AG09309 (cell line): ENCODE results near the gene GUCY1A1.
"Not testable (repeated sequence)": the region's sequence is repeated elsewhere in the genome, so short reads cannot be mapped to it uniquely, and the experiment has no call there.

Source experiments
- DNase-seq: peaks from one replicate; pipeline ENCODE4 v3.0.0-alpha.2; 2010; ENCODE audit warnings: low read depth
- H3K4me3 ChIP-seq: 2 replicates; pipeline ENCODE4 v1.5.1; 2011; ENCODE audit warnings: mild to moderate bottlenecking, low read depth, low read length, moderate library complexity; ENCODE audit not compliant: control insufficient read depth
- TF ChIP-seq, protein P1 (sequence below): IDR thresholded peaks from 2 replicates; pipeline ENCODE4 v1.5.1; 2011; ENCODE audit warnings: mild to moderate bottlenecking, low read depth, low read length, inconsistent platforms; ENCODE audit not compliant: insufficient read depth, control insufficient read depth; ENCODE audit errors: missing control alignments

Gene GUCY1A1

DNA sequence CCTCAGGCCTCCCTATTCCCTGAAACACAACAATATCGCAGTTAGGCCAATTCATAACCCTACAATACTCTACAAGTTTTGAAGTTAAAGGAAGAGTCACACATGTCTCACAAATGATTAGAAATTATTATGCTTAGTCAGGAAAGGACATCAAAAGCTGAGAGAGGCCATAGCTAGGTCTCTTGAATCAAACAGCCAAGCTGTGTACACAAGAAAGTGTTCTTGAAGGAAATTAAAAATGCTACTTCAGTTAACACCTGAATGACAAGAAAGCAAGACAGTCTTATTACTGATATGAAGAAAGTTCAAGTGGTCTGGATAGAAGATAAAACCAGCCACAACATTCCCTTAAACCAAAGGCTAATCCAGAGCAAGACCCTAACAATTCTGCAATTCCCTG is 23.6 kb upstream of the GUCY1A1 start:
- no peak overlapping the region for H3K4me3 ChIP-seq
- no peak for DNase-seq
- TF ChIP-seq, protein P1, sequence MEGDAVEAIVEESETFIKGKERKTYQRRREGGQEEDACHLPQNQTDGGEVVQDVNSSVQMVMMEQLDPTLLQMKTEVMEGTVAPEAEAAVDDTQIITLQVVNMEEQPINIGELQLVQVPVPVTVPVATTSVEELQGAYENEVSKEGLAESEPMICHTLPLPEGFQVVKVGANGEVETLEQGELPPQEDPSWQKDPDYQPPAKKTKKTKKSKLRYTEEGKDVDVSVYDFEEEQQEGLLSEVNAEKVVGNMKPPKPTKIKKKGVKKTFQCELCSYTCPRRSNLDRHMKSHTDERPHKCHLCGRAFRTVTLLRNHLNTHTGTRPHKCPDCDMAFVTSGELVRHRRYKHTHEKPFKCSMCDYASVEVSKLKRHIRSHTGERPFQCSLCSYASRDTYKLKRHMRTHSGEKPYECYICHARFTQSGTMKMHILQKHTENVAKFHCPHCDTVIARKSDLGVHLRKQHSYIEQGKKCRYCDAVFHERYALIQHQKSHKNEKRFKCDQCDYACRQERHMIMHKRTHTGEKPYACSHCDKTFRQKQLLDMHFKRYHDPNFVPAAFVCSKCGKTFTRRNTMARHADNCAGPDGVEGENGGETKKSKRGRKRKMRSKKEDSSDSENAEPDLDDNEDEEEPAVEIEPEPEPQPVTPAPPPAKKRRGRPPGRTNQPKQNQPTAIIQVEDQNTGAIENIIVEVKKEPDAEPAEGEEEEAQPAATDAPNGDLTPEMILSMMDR: no peak

DNA sequence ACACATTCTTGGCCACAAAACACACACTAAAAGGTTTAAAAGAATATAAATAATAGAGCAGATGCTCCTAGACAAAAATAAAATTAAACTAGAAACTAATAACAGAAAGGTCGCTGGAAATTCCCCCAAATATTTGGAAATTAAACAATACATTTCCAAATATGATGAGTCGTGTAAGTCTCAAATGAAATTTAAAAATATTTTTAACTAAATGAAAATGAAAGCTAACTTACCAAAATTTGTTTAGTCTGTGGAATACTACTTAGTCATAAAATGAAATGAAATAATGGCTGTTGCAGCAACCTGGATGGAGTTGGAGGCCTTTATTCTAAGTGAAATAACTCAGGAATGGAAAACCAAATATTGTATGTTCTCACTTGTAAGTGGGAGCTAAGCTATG is 20.6 kb upstream of the GUCY1A1 start:
- no peak for DNase-seq
- TF ChIP-seq, protein P1: no peak
- H3K4me3 ChIP-seq: no peak overlapping the region

DNA sequence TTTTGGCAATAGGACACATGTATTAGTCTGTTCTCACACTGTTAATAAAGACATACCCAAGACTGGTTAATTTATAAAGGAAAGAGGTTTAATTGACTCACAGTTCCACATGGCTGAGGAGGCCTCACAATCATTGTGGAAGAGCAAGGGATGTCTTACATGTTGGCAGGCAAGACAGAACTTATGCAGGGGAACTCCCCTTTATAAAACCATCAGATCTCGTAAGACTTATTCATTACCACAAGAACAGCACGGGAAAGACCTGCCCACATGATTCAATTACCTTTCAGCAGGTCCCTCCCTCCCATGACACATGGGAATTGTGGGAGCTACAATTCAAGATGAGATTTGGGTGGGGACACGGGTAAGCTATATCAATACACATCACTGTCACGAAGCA is 15.9 kb upstream of the GUCY1A1 start:
- DNase-seq, H3K4me3 ChIP-seq: not testable (repeated sequence)

DNA sequence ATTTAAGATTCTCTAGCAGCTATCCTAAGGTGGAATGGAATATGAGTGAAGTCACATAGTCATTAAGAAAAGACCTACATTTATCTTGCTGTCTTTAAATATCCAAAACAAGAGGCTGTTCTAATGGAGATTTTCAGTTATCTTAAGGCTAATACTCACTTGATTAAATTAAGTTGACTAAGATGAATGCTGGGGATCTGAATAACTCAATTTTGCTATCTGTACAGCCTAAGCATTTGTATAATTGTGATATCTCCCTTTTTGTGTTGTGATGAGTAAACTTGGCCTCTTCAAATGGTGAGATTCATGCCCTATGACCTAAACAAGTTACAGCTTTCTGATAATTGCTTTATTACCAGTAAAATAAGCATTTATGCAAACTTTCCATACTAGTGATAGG is 13.6 kb upstream of the GUCY1A1 start:
- TF ChIP-seq, protein P1: no peak
- H3K4me3 ChIP-seq: no peak overlapping the region
- DNase-seq: no peak

DNA sequence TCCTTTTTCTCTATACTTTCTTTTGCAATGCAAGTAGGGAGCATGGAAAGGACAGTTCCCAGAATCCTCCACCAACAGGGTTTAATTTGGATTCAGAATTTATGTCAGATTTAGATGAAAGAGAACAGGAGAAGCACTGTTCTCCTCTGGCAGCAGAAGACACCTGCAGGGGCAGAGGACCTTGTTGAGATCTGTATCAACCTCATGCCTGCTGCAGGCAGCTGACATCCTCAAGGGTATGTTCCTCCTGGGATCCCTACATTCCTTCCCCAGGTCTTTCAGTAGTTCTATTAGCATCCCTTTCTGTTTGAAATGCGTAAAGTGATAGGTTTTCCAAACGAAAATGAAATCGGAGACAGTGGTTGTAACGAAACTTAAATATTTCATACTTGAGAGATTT is 10.6 kb upstream of the GUCY1A1 start:
- TF ChIP-seq, protein P1: no peak
- H3K4me3 ChIP-seq: no peak overlapping the region
- DNase-seq: no peak

DNA sequence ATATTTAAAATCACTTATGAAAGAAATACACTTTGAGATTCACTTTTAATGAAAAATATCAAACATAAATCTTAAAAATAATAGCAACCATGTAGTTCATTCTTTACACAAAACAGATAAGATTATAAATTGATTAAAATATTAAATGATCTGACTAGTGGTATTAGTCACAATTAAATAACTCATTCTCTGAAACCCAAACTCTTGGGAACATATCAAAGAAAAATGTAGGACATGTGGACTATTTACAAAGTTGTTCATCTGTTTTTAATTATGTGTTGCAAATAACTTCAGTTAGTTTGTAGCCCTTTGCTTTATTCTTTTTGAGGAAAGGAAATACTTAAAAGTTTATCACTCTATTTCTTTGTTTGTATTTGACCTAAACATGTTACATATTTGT is 9.5 kb upstream of the GUCY1A1 start:
- H3K4me3 ChIP-seq: no peak overlapping the region
- DNase-seq: no peak
- TF ChIP-seq, protein P1: no peak

DNA sequence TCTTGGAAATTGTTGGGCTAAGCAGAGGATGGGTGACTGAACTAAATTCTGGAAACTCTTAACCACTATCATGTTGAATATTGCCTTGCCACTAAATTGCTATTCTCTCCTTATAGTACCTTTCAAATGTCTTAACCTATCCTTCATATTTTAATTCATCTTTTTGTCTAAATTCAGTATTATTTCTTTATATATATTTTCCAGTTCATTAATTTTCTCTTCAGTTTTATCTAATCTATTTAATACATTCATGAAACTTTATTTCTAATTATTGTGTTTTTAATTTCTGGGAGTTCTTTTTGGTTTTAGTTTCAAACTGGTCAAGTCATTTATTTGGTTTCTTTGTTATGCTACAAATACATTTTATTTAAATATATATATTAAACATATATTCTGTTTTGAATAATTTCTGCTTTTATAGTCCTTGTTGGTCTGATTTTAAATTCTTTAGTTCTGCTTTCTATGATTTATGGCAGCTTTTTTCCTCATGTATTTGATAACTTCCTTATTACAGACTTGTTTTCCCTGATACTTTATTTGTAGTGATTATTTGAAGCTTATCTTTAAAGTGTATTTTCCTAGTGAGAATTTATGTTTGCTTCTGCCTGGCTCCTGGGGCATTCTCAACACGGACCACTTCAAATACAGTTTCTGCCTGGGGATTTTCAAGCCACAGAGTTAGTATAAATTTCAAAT is 8.5 kb upstream of the GUCY1A1 start:
- TF ChIP-seq, protein P1: no peak
- no peak for DNase-seq
- H3K4me3 ChIP-seq: no peak overlapping the region
